ENCODE data around the gene MACROH2A1. TPM values are rescaled to one million over a fixed set of nuclear protein-coding genes. Genes with fewer than 3 reads are reported as not detected.

MACROH2A1 gene
- total RNA-seq, 1 experiment from 2014 or later: 322 TPM

- Histone ChIP-seq H3K36me3 (replicated peaks; ENCODE audit: control insufficient read depth, insufficient read depth, low read length) (no peaks in the 10 kb centered on the region), H3K4me3 (ENCODE audit: insufficient read depth, low read depth, low read length) (no peak overlapping the region), H3K27me3 (ENCODE audit: control insufficient read depth, insufficient read depth, low read length) (no peaks in the 10 kb centered on the region)
- DNase-seq: peak; percentile 71
Measured at GRCh38 chr5:135426102-135427082, 27.4 kb upstream of the MACROH2A1 start.

GRCh38 chr5:135425641-135426040 is 26.6 kb upstream of the MACROH2A1 start:
- Histone ChIP-seq H3K27me3 (ENCODE audit: control insufficient read depth, insufficient read depth, low read length) (no peaks in the 10 kb centered on the region), H3K4me3 (ENCODE audit: insufficient read depth, low read depth, low read length) (no peak overlapping the region), H3K36me3 (replicated peaks; ENCODE audit: control insufficient read depth, insufficient read depth, low read length) (no peaks in the 10 kb centered on the region)
- no peak for DNase-seq

- Histone ChIP-seq H3K36me3 (replicated peaks; ENCODE audit: control insufficient read depth, insufficient read depth, low read length) (no peaks in the 10 kb centered on the region), H3K27me3 (ENCODE audit: control insufficient read depth, insufficient read depth, low read length) (no peaks in the 10 kb centered on the region), H3K4me3 (ENCODE audit: insufficient read depth, low read depth, low read length) (no peak overlapping the region)
- no peak for DNase-seq
Measured at GRCh38 chr5:135423846-135424168, 24.8 kb upstream of the MACROH2A1 start.

- Histone ChIP-seq H3K36me3 (replicated peaks; ENCODE audit: control insufficient read depth, insufficient read depth, low read length) (no peaks in the 10 kb centered on the region), H3K27me3 (ENCODE audit: control insufficient read depth, insufficient read depth, low read length) (no peaks in the 10 kb centered on the region), H3K4me3 (ENCODE audit: insufficient read depth, low read depth, low read length) (no peak overlapping the region)
- DNase-seq: no peak
Measured at GRCh38 chr5:135423146-135423845, 24.3 kb upstream of the MACROH2A1 start.

- DNase-seq: no peak
- H3K27me3 ChIP-seq (ENCODE audit: control insufficient read depth, insufficient read depth, low read length): no peaks in the 10 kb centered on the region
- H3K36me3 ChIP-seq (replicated peaks; ENCODE audit: control insufficient read depth, insufficient read depth, low read length): no peaks in the 10 kb centered on the region
- no peak overlapping the region for H3K4me3 ChIP-seq (ENCODE audit: insufficient read depth, low read depth, low read length)
Measured at GRCh38 chr5:135422419-135422818, 23.4 kb upstream of the MACROH2A1 start.

GRCh38 chr5:135417083-135417482 is 18.1 kb upstream of the MACROH2A1 start:
- no peaks in the 10 kb centered on the region for H3K36me3 ChIP-seq (replicated peaks; ENCODE audit: control insufficient read depth, insufficient read depth, low read length)
- no peak for DNase-seq
- H3K4me3 ChIP-seq (ENCODE audit: insufficient read depth, low read depth, low read length): no peak overlapping the region
- H3K27me3 ChIP-seq (ENCODE audit: control insufficient read depth, insufficient read depth, low read length): no peaks in the 10 kb centered on the region

- no peak for DNase-seq
- no peak overlapping the region for H3K4me3 ChIP-seq (ENCODE audit: insufficient read depth, low read depth, low read length)
- H3K27me3 ChIP-seq (ENCODE audit: control insufficient read depth, insufficient read depth, low read length): peaks cover 35% of the 10 kb centered on the region
- H3K36me3 ChIP-seq (replicated peaks; ENCODE audit: control insufficient read depth, insufficient read depth, low read length): no peaks in the 10 kb centered on the region
Measured at GRCh38 chr5:135405082-135405481, 6.1 kb upstream of the MACROH2A1 start.

GRCh38 chr5:135402031-135402430 is 3.0 kb upstream of the MACROH2A1 start:
- H3K4me3 ChIP-seq (ENCODE audit: insufficient read depth, low read depth, low read length): no peak overlapping the region
- H3K36me3 ChIP-seq (replicated peaks; ENCODE audit: control insufficient read depth, insufficient read depth, low read length): no peaks in the 10 kb centered on the region
- DNase-seq: no peak
- peaks cover 48% of the 10 kb centered on the region for H3K27me3 ChIP-seq (ENCODE audit: control insufficient read depth, insufficient read depth, low read length)

GRCh38 chr5:135400866-135401265 is 1.8 kb upstream of the MACROH2A1 start:
- Histone ChIP-seq H3K27me3 (ENCODE audit: control insufficient read depth, insufficient read depth, low read length) (peaks cover 56% of the 10 kb centered on the region), H3K4me3 (ENCODE audit: insufficient read depth, low read depth, low read length) (no peak overlapping the region), H3K36me3 (replicated peaks; ENCODE audit: control insufficient read depth, insufficient read depth, low read length) (no peaks in the 10 kb centered on the region)
- peak; percentile 38 for DNase-seq

GRCh38 chr5:135399794-135400542 is 937 bp upstream of the MACROH2A1 start:
- Histone ChIP-seq H3K36me3 (replicated peaks; ENCODE audit: control insufficient read depth, insufficient read depth, low read length) (no peaks in the 10 kb centered on the region), H3K27me3 (ENCODE audit: control insufficient read depth, insufficient read depth, low read length) (peaks cover 56% of the 10 kb centered on the region), H3K4me3 (ENCODE audit: insufficient read depth, low read depth, low read length) (peak overlapping the region; percentile 66)
- DNase-seq: peak; percentile 74

GRCh38 chr5:135398160-135398854 is 724 bp downstream of the MACROH2A1 start:
- H3K36me3 ChIP-seq (replicated peaks; ENCODE audit: control insufficient read depth, insufficient read depth, low read length): no peaks in the 10 kb centered on the region
- H3K4me3 ChIP-seq (ENCODE audit: insufficient read depth, low read depth, low read length): peak overlapping the region; percentile 66
- peaks cover 52% of the 10 kb centered on the region for H3K27me3 ChIP-seq (ENCODE audit: control insufficient read depth, insufficient read depth, low read length)
- DNase-seq: peak; percentile 84

- Histone ChIP-seq H3K4me3 (ENCODE audit: insufficient read depth, low read depth, low read length) (no peak overlapping the region), H3K27me3 (ENCODE audit: control insufficient read depth, insufficient read depth, low read length) (peaks cover 41% of the 10 kb centered on the region), H3K36me3 (replicated peaks; ENCODE audit: control insufficient read depth, insufficient read depth, low read length) (no peaks in the 10 kb centered on the region)
- DNase-seq: no peak
Measured at GRCh38 chr5:135397084-135397483, 1.9 kb downstream of the MACROH2A1 start.

- Histone ChIP-seq H3K36me3 (replicated peaks; ENCODE audit: control insufficient read depth, insufficient read depth, low read length) (no peaks in the 10 kb centered on the region), H3K4me3 (ENCODE audit: insufficient read depth, low read depth, low read length) (no peak overlapping the region), H3K27me3 (ENCODE audit: control insufficient read depth, insufficient read depth, low read length) (peaks cover 35% of the 10 kb centered on the region)
- DNase-seq: no peak
Measured at GRCh38 chr5:135396459-135397055, 2.5 kb downstream of the MACROH2A1 start.

- no peak overlapping the region for H3K4me3 ChIP-seq (ENCODE audit: insufficient read depth, low read depth, low read length)
Measured at GRCh38 chr5:135395866-135396265, 3.2 kb downstream of the MACROH2A1 start.

More at GRCh38 chr5:135395866-135396265, 3.2 kb downstream of the MACROH2A1 start:
- Histone ChIP-seq H3K36me3 (replicated peaks; ENCODE audit: control insufficient read depth, insufficient read depth, low read length) (no peaks in the 10 kb centered on the region), H3K27me3 (ENCODE audit: control insufficient read depth, insufficient read depth, low read length) (peaks cover 29% of the 10 kb centered on the region)
- no peak for DNase-seq
